ENCODE measurements around the gene ADGRB3. TPM values are rescaled to one million over a fixed set of nuclear protein-coding genes. Genes with fewer than 3 reads are reported as not detected.

ADGRB3 gene
- total RNA-seq, 1 donor from 2014 or later, result not detected

DNA sequence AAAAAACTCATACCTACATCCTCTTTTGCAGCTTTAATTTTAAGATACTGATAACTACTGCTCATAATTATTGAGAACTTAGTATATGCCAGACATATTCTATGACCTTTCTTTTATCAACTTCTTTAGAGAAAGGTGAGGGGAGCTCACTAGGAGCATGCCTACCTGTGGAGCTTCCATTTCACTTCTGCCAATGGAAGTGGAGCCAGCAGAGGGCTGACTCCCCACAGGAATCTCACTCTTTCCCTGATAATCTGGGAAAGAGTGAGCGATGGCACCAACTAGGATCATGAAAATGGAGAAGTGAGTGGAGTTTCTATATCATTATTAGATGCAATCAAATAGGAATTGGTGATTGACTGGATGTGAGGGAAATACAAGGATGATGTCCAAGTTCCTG lies 676.8 kb downstream of the ADGRB3 start:
- intact Hi-C loops (cut with micrococcal nuclease), result no loop called here

DNA sequence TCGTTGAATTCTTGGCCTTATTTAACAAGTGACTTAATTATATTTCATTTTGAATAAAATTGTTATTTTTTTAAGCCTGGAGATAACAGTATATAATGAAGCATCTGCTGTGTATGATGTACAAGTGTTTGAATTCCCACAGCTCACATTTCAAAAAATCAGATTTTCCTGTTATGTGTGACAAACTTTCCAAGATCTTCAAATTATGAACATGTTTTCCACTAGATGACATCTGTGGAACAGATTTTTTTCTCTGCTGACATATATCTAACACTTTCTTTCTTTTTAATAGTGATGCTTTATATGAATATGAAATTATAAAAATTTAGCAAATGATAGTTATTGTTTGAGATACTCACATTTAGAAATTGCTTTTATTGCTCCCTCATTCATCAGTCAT lies 678.9 kb downstream of the ADGRB3 start:
- intact Hi-C loops (cut with micrococcal nuclease), result no loop called here

GRCh38 chr6:69314531-69314930 lies 679.4 kb downstream of the ADGRB3 start:
- intact Hi-C loops (cut with micrococcal nuclease), result no loop called here

- intact Hi-C loops (cut with micrococcal nuclease), result no loop called here
Observed at GRCh38 chr6:69331886-69332285, 696.8 kb downstream of the ADGRB3 start.

GRCh38 chr6:69337311-69337710 lies 702.2 kb downstream of the ADGRB3 start:
- intact Hi-C loops (cut with micrococcal nuclease), result no loop called here

- intact Hi-C loops (cut with micrococcal nuclease), result no loop called here
Observed at GRCh38 chr6:69338431-69339162, 703.5 kb downstream of the ADGRB3 start.

- intact Hi-C loops (cut with micrococcal nuclease), result no loop called here
Observed at GRCh38 chr6:69339163-69339550, 704.1 kb downstream of the ADGRB3 start.

GRCh38 chr6:69340196-69340595 lies 705.1 kb downstream of the ADGRB3 start:
- intact Hi-C loops (cut with micrococcal nuclease), result no loop called here

GRCh38 chr6:69343851-69344250 lies 708.8 kb downstream of the ADGRB3 start:
- intact Hi-C loops (cut with micrococcal nuclease), result no loop called here

GRCh38 chr6:69349771-69350170 lies 714.7 kb downstream of the ADGRB3 start:
- intact Hi-C loops (cut with micrococcal nuclease), result no loop called here

GRCh38 chr6:69362209-69362608 lies 727.1 kb downstream of the ADGRB3 start:
- intact Hi-C loops (cut with micrococcal nuclease), result no loop called here

DNA sequence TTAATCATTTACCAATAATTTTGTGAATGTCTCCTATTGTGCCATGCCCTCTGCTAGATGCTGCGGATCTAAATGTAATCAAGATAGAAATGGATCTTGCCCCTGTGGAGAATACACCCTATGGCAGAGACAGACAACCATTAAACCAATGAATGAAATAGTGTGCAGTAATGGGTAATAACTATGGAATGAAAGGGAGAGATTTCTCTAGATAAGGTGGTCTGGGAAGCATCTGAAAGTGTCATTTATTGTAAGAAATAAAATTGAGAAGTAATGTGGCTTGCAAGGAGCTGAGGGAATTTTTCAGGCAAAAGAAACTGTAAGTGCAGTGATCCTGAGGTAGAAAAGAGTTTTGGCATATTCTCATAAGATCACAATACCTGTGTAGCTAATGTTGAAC lies 731.7 kb downstream of the ADGRB3 start:
- intact Hi-C loops (cut with micrococcal nuclease), result no loop called here

DNA sequence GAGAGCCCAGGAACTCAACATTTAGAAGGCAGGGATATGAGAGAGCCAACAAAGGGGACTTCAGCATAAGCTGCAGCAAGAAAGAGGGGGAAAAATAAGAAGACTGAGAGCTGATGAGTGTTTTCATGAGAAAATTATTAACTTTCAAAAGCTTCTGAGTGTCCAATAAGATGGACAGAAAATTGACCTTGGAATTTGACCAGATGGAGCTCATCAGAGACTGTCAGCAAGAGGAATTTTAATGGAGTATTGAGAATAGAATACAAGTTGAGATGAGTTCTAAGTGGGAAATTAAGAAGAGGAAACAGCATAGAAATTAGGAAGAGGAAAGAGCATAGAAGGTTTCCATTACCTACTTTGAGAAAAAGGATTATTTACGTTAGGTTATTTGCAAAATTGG lies 733.5 kb downstream of the ADGRB3 start:
- intact Hi-C loops (cut with micrococcal nuclease), result no loop called here

GRCh38 chr6:69370763-69371162 lies 735.7 kb downstream of the ADGRB3 start:
- intact Hi-C loops (cut with micrococcal nuclease), result no loop called here

DNA sequence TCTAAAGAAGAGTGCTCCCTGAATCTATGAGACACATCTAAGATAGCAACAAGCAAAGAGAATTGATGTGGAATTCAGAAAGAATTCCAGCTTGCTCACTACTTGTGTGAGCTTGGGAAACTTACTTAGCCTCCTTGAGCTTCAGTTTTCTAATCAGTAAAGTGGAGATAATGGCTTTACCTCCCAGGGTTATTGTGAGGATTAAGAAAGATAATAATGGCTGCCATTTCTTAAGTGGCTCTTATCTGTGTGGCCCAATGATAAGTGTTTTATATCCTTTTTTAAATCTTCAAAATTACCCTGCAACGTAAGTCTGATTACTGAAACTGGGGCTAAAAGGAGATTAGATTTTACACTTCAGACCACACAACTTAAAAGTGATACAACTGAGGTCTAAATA lies 743.2 kb downstream of the ADGRB3 start:
- intact Hi-C loops (cut with micrococcal nuclease), result no loop called here

DNA sequence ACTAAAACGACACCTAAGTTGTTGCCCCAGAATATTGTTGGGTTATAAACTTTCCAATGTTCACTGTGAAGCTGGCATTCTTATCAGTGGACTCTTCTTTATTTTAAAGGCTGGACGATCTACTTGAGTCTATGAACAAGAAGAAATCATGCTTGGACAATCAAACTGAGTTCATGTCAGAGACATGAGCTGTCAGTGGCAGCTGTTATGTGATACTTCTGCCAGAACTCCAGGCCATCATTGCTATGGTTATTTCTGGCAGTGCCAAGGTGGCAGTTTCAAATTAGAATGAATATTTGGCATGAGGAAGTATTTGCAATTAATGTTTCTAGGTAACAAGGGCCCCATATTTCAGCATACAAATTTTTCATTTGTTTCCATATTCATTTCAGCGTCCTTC lies 744.4 kb downstream of the ADGRB3 start:
- intact Hi-C loops (cut with micrococcal nuclease), result no loop called here

DNA sequence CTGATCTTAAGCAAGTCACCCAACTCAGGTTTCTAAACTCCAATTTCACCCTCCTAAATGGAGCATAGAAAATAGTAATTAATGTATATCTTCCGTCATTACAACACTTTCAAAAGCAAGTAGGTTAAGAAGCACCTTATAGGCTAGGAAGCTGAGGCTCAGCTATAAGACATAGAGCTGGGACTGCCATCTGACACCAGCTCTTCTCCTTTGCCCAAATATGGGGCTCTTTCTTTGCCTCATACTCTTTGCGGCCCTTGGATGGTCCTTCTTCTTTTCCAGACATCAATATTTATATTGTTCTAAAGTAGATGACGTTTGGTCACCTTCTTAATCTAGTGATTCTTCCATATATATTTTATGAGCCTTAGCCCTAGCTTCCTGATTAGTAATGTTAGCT lies 748.5 kb downstream of the ADGRB3 start:
- intact Hi-C loops (cut with micrococcal nuclease), result no loop called here

- intact Hi-C loops (cut with micrococcal nuclease), result no loop called here
Observed at GRCh38 chr6:69386426-69386825, 751.3 kb downstream of the ADGRB3 start.

DNA sequence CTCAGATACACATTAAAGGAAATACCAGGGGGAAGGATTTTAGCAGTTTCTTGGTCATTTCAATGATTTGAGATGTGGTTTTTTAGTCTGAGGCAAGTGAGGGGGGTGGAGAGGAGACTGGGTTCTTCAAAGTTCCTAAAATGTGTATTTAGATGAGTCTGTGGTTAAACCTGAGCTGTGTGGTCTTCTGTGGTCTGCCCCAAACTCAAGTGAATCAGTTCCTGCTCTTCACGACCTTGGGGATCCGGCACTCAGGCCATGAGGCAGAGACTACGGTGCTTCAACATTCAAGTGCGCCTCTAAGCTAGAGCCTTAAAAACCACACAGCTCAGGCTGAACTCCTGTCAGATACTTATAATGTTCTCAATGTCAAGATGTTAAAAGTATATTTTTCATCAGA lies 755.0 kb downstream of the ADGRB3 start:
- intact Hi-C loops (cut with micrococcal nuclease), result no loop called here

- intact Hi-C loops (cut with micrococcal nuclease), result no loop called here
Observed at GRCh38 chr6:69391106-69391505, 756.0 kb downstream of the ADGRB3 start.

DNA sequence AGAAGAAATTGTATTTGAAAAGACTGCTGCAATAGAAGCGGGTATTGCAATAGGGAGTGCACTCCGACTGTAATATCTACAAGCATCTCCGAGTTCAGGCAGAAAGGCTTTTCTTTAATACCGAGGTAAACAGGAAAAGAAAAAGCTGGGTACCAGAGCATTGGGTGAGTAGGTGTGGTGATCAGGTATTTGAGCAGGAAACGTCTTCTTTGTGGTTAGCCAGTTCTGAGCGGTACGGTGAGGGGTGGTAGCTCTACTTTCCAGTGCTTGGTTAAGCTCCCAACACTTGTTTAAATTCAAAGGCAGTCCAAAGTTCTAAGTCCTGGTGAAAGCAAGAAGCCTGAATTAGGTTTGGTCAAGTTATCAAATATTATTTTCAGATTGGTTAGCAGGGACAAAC lies 757.7 kb downstream of the ADGRB3 start:
- intact Hi-C loops (cut with micrococcal nuclease), result no loop called here

DNA sequence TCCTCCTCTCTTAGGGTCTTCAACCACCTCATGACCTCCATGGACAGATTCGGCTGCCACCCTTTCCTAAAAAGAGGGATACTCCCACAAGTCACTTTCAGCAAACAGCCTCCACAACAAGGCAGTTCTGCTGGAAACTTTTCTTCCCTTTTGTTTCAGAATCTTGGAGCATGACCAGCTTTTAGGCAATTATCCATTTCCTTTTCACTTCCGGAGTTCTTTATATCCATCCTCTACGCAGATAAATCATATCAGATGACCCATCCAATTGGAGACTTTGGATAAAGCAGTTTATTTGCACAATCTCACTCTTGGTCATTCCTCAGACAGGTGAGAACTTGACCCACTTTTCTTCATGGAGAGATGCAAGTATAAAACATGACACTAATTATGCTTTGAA lies 763.2 kb downstream of the ADGRB3 start:
- intact Hi-C loops (cut with micrococcal nuclease), result no loop called here

GRCh38 chr6:69398729-69399128 lies 763.6 kb downstream of the ADGRB3 start:
- intact Hi-C loops (cut with micrococcal nuclease), result no loop called here

GRCh38 chr6:69408886-69409285 lies 773.8 kb downstream of the ADGRB3 start:
- intact Hi-C loops (cut with micrococcal nuclease), result no loop called here
